Stimulated activated memory B cell treated with anti-CD40 and anti-IgM and Interleukin-4, amounts not matched to agents 10 μg/mL and 1 μg/mL and 100 μg/mL, for 72 hours (primary cell): Measurements from ENCODE around the gene MIER2.

Source experiments
- ATAC-seq: fragments of 150-1000 bp; cut with Tn5 transposase; 2 replicates; pipeline ENCODE4 v1.10.0; 2021
- H3K27ac Mint-ChIP-seq: one replicate; pipeline ENCODE4 v1.8.0; 2022; ENCODE audit warnings: mild to moderate bottlenecking, mixed read lengths
- H3K27me3 Mint-ChIP-seq: one replicate; pipeline ENCODE4 v1.8.0; 2022; ENCODE audit warnings: mixed read lengths
- H3K36me3 Mint-ChIP-seq: one replicate; pipeline ENCODE4 v1.8.0; 2022; ENCODE audit warnings: mixed read lengths
- H3K4me1 Mint-ChIP-seq: one replicate; pipeline ENCODE4 v1.8.0; 2022; ENCODE audit warnings: mixed read lengths
- H3K4me3 Mint-ChIP-seq: one replicate; pipeline ENCODE4 v1.8.0; 2022; ENCODE audit warnings: mild to moderate bottlenecking, moderate library complexity, mixed read lengths
- H3K9me3 Mint-ChIP-seq: one replicate; pipeline ENCODE4 v1.8.0; 2022; ENCODE audit warnings: mixed read lengths

The MIER2 gene

DNA sequence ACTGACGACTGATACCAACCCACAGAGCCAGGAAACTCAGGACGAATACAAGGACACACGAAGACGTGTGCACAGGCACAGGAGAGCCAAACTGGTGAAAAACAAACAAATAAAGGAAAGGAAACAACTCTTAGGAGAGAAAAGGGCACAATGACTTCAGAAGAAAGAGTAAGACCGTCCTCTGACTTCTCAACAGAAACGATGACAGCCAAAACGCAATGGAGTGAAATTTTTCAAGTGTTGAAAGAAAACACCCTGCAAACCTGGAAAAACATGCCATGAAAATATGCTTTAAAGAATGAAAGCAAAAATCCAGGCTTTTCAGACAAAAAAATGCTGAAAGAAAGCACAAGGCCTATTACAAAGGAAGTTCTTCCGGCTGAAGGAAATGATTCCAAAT lies 28.8 kb downstream of the MIER2 start:
- no peak overlapping the region for H3K27ac Mint-ChIP-seq
- no peaks in the 10 kb centered on the region for H3K27me3 Mint-ChIP-seq
- H3K36me3 Mint-ChIP-seq = peaks cover 80% of the 10 kb centered on the region
- peaks cover 7% of the 10 kb centered on the region for H3K9me3 Mint-ChIP-seq
- no peak overlapping the region for H3K4me3 Mint-ChIP-seq
- no peaks in the 10 kb centered on the region for H3K4me1 Mint-ChIP-seq
- ATAC-seq = no peak

DNA sequence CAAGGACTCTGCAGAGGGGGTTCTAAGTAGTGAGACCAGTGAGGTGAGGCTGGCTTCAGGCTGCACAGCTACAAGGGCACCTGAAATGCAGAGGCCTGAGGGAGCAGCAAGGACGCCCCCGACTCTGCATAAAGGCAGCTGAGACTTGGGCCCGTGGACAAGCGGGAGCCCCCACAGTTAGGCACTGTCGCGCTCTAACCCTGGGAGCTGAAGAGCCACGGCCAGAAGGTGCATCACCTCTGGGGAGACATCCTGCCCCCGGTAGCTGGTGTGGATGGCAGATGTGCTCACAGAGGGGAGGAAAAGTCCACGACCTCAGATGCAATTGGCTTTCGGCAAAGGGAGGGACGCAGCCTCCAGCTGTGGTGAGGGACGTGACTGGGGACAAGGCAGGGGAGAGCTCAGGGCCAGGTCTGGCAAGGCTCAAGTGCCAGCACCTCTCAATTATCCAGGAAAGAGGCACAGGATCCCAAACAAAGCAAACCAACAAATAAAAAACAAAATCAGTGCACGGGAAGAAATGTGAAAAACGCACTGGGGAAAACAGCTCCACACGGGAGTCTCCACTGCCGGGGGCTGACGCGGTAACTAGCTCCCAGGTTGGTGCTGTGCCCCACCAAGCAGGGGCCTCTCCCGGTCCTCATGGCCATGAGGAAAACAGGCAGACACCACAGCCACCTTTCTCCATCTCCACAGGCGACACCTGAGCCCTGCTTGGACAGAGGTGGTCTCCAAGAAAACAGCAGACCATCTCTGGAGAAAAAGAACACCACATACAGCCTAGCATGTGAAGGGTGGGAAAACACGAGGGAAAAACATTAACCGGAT lies 30.4 kb downstream of the MIER2 start:
- no peaks in the 10 kb centered on the region for H3K27me3 Mint-ChIP-seq
- no peaks in the 10 kb centered on the region for H3K4me1 Mint-ChIP-seq
- no peak for ATAC-seq
- H3K36me3 Mint-ChIP-seq = peaks cover 73% of the 10 kb centered on the region
- H3K27ac Mint-ChIP-seq = no peak overlapping the region
- peaks cover 7% of the 10 kb centered on the region for H3K9me3 Mint-ChIP-seq
- H3K4me3 Mint-ChIP-seq = no peak overlapping the region

DNA sequence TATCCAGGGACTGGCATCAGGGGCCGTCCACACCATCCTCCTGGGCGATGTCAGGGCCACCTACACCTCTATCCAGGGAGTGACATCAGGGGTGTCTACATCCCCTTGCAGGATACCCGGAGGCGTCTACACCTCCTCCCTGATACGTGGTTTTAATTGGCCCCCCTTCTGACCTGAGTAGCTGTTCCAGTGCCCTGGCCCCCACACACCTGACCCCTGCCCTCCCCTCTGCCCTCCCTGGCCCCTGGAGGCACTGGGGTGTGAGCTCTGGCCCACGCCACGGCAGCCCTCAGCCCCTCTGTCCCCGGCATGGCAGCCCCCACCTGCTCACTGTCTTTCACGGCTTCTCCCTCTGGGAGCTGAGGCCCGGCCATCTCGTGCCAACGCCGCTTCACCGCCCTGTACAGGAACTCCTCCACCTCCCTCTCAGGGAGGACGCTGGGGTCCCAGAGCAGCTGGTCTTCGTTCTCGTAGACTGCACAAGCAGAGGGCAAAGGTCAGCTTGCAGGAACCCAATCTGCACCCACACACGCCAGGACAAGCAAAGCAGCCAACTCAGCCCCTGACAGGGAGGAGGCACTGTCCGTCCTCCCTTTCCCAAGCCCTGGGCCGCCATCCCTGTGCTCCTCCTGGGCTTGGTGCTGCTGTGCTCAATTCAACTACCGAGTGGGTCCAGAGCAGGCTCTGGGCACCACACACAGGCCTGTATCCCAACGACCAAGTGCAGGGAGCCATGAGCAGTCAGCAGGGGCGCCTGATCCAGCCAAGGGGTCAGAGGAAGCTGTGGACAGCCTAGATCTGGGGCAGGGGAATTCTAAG lies 31.2 kb downstream of the MIER2 start:
- Mint-ChIP-seq H3K27me3 (no peaks in the 10 kb centered on the region), H3K4me1 (no peaks in the 10 kb centered on the region), H3K36me3 (peaks cover 74% of the 10 kb centered on the region), H3K4me3 (no peak overlapping the region), H3K9me3 (peaks cover 5% of the 10 kb centered on the region), H3K27ac (no peak overlapping the region)
- ATAC-seq = no peak

DNA sequence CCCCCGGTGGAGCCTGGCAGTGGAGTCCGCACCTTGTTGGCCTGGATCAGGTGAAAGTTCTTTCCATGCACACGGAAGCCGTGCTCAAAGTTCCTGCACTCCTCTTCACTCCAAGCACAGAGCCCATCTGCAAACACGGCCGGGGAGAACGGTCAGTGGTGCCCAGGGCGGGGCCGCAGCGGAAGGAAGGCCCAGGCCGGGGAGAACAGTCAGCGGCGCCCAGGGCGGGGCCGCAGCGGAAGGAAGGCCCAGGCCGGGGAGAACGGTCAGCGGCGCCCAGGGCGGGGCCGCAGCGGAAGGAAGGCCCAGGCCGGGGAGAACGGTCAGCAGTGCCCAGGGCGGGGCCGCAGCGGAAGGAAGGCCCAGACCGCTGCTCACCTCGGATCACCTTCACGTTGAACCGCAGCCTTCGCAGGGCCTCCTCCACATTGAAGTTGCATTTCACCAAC lies 32.8 kb downstream of the MIER2 start:
- Mint-ChIP-seq H3K4me1 (no peaks in the 10 kb centered on the region), H3K9me3 (no peaks in the 10 kb centered on the region), H3K27ac (no peak overlapping the region), H3K27me3 (no peaks in the 10 kb centered on the region), H3K36me3 (peaks cover 69% of the 10 kb centered on the region), H3K4me3 (no peak overlapping the region)
- ATAC-seq = no peak

DNA sequence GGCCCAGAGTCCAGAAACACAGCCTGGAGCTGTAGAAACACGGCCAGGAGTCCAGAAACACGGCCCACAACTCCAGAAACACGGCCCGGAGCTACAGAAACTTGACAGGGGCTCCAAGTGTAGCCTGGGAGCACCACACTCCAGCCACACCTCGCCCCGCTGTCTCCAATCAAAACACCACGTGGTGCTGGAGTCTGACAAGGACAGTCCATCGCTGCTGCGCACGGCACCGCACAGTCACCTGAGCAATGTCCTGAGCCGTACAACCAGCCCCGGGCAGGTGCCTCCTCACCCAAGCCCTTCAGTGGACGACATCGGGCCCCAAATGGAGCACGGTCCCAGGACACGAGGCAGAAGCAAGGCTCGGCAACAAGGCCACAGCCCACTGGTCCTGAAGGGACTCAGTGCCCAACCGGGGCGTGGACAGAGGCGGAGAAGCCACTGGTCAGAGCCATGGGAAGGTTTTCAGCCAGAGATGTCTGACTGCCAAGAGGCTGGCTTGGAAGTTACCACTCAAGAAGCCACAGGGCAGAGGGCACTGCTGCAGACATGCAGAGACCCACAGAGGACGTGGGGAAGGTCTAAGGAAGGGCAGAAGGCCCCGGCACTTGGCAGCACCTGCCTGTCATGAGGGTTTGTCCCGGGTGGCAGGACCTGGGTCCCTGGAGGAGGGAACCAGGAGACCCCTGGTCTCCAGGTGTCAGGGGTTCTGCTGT lies 33.7 kb downstream of the MIER2 start:
- Mint-ChIP-seq H3K9me3 (no peaks in the 10 kb centered on the region), H3K4me3 (no peak overlapping the region), H3K27ac (no peak overlapping the region), H3K4me1 (no peaks in the 10 kb centered on the region), H3K36me3 (peaks cover 72% of the 10 kb centered on the region), H3K27me3 (no peaks in the 10 kb centered on the region)
- no peak for ATAC-seq

DNA sequence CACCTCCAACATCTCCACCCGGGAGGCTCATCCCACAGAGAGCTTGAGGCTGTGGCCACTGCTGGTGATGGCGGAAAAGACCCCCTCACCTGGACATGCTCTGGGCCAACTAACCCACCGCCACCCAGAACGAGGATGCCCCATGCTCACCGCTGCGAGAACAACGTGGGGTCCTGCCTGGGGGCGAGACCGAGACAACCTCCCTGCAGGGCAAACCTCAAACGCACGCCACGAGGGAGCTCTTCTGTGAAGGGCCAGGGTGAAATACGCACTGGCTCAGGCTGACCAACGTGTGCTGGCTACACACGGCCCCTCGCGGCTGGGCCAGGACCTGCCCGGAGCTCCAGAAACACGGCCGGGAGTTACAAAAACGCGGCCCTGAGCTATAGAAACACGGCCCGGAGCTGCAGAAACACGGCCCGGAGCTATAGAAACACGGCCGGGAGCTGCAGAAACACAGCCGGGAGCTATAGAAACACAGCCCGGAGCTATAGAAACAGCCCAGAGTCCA lies 34.4 kb downstream of the MIER2 start:
- H3K36me3 Mint-ChIP-seq = peaks cover 72% of the 10 kb centered on the region
- H3K9me3 Mint-ChIP-seq = no peaks in the 10 kb centered on the region
- no peaks in the 10 kb centered on the region for H3K4me1 Mint-ChIP-seq
- no peaks in the 10 kb centered on the region for H3K27me3 Mint-ChIP-seq
- ATAC-seq = no peak
- H3K27ac Mint-ChIP-seq = no peak overlapping the region
- no peak overlapping the region for H3K4me3 Mint-ChIP-seq

DNA sequence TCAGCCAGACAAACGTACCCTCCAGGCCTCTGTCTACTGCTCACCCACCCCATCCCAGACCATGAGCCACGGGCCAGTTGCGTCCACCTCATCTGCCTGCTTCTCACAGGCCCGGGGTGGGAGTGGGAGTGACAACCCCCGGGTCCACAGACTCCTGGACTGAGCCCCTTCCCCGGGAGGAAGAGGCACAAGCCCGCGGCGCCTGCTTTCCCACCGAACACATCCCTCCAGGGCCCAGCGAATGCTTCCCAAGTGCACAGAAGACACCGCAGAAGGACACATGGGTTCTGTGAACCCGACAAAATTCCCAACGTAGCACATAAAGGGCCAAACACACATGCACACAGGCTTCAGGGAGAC lies 35.4 kb downstream of the MIER2 start:
- H3K4me3 Mint-ChIP-seq = no peak overlapping the region
- H3K9me3 Mint-ChIP-seq = no peaks in the 10 kb centered on the region
- H3K36me3 Mint-ChIP-seq = peaks cover 70% of the 10 kb centered on the region
- no peak overlapping the region for H3K27ac Mint-ChIP-seq
- ATAC-seq = no peak
- H3K27me3 Mint-ChIP-seq = no peaks in the 10 kb centered on the region
- no peaks in the 10 kb centered on the region for H3K4me1 Mint-ChIP-seq

DNA sequence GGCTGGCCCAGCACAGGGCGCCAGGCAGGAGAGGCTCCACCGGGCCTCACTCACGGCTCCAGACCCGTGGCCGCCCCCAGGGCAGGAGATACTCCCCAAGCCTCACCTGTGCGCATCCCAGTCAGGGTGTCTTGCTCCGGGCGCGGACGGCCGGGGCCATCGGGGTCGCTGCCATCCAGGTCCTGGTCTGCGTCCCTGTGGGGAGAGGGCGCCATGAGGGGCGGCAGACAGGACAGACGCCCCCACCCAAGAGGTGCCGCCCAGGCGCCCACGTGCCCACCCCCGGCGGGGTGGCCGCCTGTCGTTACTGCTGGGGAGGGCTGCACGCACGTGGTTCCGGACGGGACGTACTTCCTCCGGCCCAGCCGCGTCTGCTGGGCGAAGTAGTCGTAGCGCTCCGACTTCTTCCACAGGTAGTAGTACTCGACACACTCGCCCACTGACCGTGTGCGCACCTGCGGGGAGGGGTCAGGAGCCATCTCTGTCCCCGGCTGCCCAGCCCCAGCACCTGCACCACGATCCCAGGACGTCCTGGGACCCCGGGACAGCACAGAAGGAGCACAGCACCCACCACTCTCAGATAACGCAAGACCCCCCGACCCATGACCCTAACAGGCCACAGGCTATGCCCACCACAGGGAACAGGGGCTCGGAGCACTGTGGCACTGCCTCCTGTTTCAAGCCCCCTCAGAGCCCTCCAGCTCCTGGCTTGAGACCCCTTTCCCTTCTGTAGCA lies 36.0 kb downstream of the MIER2 start:
- no peaks in the 10 kb centered on the region for H3K4me1 Mint-ChIP-seq
- peak; percentile 20 for ATAC-seq
- peaks cover 64% of the 10 kb centered on the region for H3K36me3 Mint-ChIP-seq
- no peak overlapping the region for H3K4me3 Mint-ChIP-seq
- H3K9me3 Mint-ChIP-seq = no peaks in the 10 kb centered on the region
- no peak overlapping the region for H3K27ac Mint-ChIP-seq
- H3K27me3 Mint-ChIP-seq = no peaks in the 10 kb centered on the region

DNA sequence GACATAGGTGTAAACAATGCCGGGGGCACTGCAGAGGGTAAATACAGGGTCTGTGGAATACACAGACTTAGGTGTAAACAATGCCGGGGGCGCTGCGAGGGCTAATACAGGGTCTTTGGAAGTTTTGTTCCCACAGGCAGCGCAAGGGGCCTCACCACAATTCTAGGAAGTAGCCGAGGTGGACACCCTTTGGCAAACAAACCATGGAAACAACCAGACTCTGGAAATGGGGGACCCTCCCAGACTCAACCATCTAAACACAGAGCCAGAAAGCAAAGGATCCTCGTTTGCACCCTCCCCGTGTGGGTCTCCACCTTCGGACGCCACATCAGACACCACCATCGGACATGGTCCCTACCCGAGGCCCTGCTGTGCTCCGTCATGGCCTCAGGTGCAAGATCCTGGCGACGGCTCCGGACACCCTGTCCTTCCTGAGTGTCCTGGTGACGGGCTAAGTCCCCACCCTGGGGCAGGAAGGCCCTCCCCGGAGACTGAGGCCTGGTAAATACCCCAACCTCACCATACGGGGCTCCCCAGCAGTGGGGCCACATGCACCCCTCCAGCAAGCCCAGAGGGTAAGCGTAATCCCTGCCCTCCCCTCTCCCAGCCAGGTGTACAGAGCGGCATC lies 36.7 kb downstream of the MIER2 start:
- no peaks in the 10 kb centered on the region for H3K27me3 Mint-ChIP-seq
- peak; percentile 10 for ATAC-seq
- no peak overlapping the region for H3K27ac Mint-ChIP-seq
- H3K4me3 Mint-ChIP-seq = no peak overlapping the region
- no peaks in the 10 kb centered on the region for H3K9me3 Mint-ChIP-seq
- peaks cover 59% of the 10 kb centered on the region for H3K36me3 Mint-ChIP-seq
- H3K4me1 Mint-ChIP-seq = no peaks in the 10 kb centered on the region

DNA sequence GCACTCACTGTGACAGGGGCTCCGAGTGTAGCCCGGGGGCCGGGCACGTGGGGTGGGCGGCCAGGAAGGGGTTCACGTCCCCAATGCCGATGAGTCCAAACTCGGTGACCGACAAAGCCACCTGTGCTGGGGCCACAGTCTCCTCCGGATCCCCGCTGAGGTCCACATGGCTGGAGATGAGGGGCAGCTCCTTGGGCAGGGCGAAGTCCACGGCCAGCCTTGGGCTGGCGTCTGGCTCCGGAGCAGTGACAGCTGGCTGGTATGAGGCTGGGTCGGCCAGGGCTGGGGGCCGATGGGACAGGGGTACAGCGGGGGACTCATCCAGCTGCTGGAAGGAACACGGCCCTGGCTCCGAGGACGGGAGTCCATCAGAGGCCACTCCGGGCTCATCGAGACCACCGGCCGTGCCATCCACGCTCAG lies 37.5 kb downstream of the MIER2 start:
- H3K4me3 Mint-ChIP-seq = no peak overlapping the region
- no peaks in the 10 kb centered on the region for H3K27me3 Mint-ChIP-seq
- peaks cover 59% of the 10 kb centered on the region for H3K36me3 Mint-ChIP-seq
- no peak for ATAC-seq
- H3K9me3 Mint-ChIP-seq = no peaks in the 10 kb centered on the region
- no peak overlapping the region for H3K27ac Mint-ChIP-seq
- no peaks in the 10 kb centered on the region for H3K4me1 Mint-ChIP-seq

DNA sequence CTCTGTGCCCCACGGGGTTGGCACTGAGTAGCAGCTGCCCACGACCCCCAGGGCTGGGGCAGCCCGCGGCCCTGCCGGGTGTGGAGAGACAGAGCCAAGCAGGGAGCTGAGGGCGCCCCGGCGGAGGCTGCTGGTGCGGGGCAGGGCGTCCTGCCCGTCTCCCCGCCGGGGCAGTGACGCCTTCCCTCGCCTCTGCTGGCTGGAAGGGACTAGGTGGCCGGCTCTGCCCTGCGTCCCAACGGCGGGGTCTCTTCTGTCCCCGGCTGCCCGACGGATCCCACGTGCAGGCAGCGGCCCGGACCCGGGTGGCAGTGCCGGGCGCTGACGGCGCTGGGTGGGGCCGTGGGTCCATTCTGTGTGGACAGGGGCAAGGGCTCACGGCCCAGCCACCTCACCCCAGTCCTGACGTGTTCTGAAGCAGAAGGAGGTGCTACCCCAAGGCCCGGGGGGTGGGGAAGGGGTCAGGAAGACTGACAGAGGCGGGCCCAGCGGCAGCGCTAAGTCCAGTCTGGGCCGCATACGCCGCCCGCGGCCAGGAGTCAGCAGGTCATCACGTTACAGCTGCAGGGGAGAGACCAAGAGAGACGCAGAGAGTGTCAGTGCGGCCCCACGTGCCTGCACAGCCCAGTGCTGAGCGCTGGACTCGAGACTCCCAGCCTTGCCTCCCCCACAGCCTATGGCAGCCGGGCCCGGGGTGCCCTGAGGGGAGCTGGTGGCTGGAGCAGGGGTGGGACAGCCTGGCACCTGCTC lies 38.3 kb downstream of the MIER2 start:
- no peaks in the 10 kb centered on the region for H3K4me1 Mint-ChIP-seq
- no peak overlapping the region for H3K27ac Mint-ChIP-seq
- H3K4me3 Mint-ChIP-seq = no peak overlapping the region
- no peaks in the 10 kb centered on the region for H3K9me3 Mint-ChIP-seq
- peak; percentile 38 for ATAC-seq
- no peaks in the 10 kb centered on the region for H3K27me3 Mint-ChIP-seq
- H3K36me3 Mint-ChIP-seq = peaks cover 56% of the 10 kb centered on the region

DNA sequence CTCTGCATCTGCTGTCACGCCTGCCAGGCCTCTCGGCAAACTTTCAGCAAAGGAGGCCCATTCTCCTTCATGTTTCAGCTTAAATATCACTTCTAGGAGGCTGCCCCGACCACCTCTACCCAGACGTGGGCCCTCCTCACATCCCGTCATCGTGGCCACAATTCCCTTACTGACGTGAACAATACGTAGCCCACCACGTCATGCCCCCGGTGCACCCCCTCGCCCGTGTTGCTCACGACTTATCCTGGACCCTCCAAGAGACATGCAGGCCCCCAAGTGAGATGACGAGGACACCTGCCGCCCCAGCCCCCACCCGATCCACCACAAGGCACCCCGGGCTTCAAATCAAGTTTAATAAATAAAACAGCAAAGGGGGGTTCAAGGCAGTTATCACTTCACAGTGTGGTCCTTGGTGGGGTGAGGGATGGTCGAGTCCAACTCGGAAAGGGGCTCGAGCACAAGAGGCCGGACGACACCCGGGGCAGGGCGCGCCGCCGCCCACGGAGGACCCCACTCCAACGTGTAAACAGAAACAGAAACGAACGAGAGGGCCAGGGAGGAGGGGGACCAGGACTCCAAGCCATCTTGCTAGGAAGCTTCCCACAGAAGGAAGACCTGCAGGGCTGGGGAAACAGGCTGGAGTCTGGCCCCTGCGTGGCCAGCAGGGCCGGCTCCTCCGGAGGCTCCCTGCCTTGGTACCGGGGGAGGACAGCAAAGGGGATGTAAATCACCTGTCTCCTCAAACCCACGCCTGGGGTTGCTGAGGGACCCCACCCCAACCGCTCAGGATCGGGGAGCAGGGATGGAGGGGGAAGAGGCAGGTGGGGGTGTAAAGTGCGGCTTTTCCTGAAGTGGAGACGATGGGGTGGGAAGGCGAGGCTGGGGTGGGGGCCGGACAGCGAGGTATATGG lies 39.1 kb downstream of the MIER2 start:
- H3K9me3 Mint-ChIP-seq = no peaks in the 10 kb centered on the region
- no peaks in the 10 kb centered on the region for H3K27me3 Mint-ChIP-seq
- peaks cover 49% of the 10 kb centered on the region for H3K36me3 Mint-ChIP-seq
- no peak overlapping the region for H3K4me3 Mint-ChIP-seq
- ATAC-seq = peak; percentile 48
- no peak overlapping the region for H3K27ac Mint-ChIP-seq
- H3K4me1 Mint-ChIP-seq = no peaks in the 10 kb centered on the region
